ENCODE results near the gene LRRC28.
"Not testable (repeated sequence)": the region's sequence is repeated elsewhere in the genome, so short reads cannot be mapped to it uniquely, and the experiment has no call there.

The LRRC28 gene

GRCh38 chr15:99250857-99251841 is at the start of gene LRRC28:
Gene LRRC28, plus strand, starts transcription at chr15:99251481. Its CDS starts 4,477 bp downstream, at chr15:99255958.
- peak; percentile 86 to 92 (median 87) for DNase-seq (ENCODE audit: low read depth in 2 of 3, low spot score in 2 of 3)

GRCh38 chr15:99202176-99202552 is 49.1 kb upstream of the LRRC28 start:
- DNase-seq (ENCODE audit: low read depth in 2 of 3, low spot score in 2 of 3) = no peak

GRCh38 chr15:99207672-99208071 is 43.6 kb upstream of the LRRC28 start:
- DNase-seq (ENCODE audit: low read depth in 2 of 3, low spot score in 2 of 3) = no peak

GRCh38 chr15:99209326-99209725 is 42.0 kb upstream of the LRRC28 start:
- DNase-seq (ENCODE audit: low read depth in 2 of 3, low spot score in 2 of 3) = no peak

GRCh38 chr15:99210334-99210733 is 40.9 kb upstream of the LRRC28 start:
- DNase-seq (ENCODE audit: low read depth in 2 of 3, low spot score in 2 of 3) = no peak

- DNase-seq (ENCODE audit: low read depth in 2 of 3, low spot score in 2 of 3) = no peak
Measured at GRCh38 chr15:99211926-99212325, 39.4 kb upstream of the LRRC28 start.

GRCh38 chr15:99212406-99212805 is 38.9 kb upstream of the LRRC28 start:
- no peak for DNase-seq (ENCODE audit: low read depth in 2 of 3, low spot score in 2 of 3)

- DNase-seq (ENCODE audit: low read depth in 2 of 3, low spot score in 2 of 3) = peak; percentile 0 to 23 (median 18)
Measured at GRCh38 chr15:99213187-99213811, 38.0 kb upstream of the LRRC28 start.

- no peak for DNase-seq (ENCODE audit: low read depth in 2 of 3, low spot score in 2 of 3)
Measured at GRCh38 chr15:99224372-99225214, 26.7 kb upstream of the LRRC28 start.

- DNase-seq (ENCODE audit: low read depth in 2 of 3, low spot score in 2 of 3) = no peak
Measured at GRCh38 chr15:99226802-99227201, 24.5 kb upstream of the LRRC28 start.

GRCh38 chr15:99228120-99228770 is 23.0 kb upstream of the LRRC28 start:
- no peak for DNase-seq (ENCODE audit: low read depth in 2 of 3, low spot score in 2 of 3)

- no peak for DNase-seq (ENCODE audit: low read depth in 2 of 3, low spot score in 2 of 3)
Measured at GRCh38 chr15:99230867-99231266, 20.4 kb upstream of the LRRC28 start.

- DNase-seq (ENCODE audit: low read depth in 2 of 3, low spot score in 2 of 3) = no peak
Measured at GRCh38 chr15:99232740-99233139, 18.5 kb upstream of the LRRC28 start.

- DNase-seq (ENCODE audit: low read depth in 2 of 3, low spot score in 2 of 3) = not testable (repeated sequence)
Measured at GRCh38 chr15:99234160-99234559, 17.1 kb upstream of the LRRC28 start.

- no peak for DNase-seq (ENCODE audit: low read depth in 2 of 3, low spot score in 2 of 3)
Measured at GRCh38 chr15:99238849-99239248, 12.4 kb upstream of the LRRC28 start.

GRCh38 chr15:99239545-99240198 is 11.6 kb upstream of the LRRC28 start:
- no peak for DNase-seq (ENCODE audit: low read depth in 2 of 3, low spot score in 2 of 3)

- DNase-seq (ENCODE audit: low read depth in 2 of 3, low spot score in 2 of 3) = no peak
Measured at GRCh38 chr15:99241752-99242151, 9.5 kb upstream of the LRRC28 start.

- DNase-seq (ENCODE audit: low read depth in 2 of 3, low spot score in 2 of 3) = no peak
Measured at GRCh38 chr15:99244306-99244705, 7.0 kb upstream of the LRRC28 start.

GRCh38 chr15:99247062-99247461 is 4.2 kb upstream of the LRRC28 start:
- no peak for DNase-seq (ENCODE audit: low read depth in 2 of 3, low spot score in 2 of 3)

GRCh38 chr15:99248000-99248715 is 3.1 kb upstream of the LRRC28 start:
- no peak for DNase-seq (ENCODE audit: low read depth in 2 of 3, low spot score in 2 of 3)
